Mucosa of stomach (tissue), 1 donor: ENCODE data around the gene FAM110A.

Experiments used
- H3K27me3 ChIP-seq: one replicate; pipeline ENCODE4 v1.7.0; 2013; ENCODE audit warnings: mild to moderate bottlenecking, low read length; ENCODE audit not compliant: control insufficient read depth, insufficient read depth
- H3K36me3 ChIP-seq: one replicate; pipeline ENCODE4 v1.7.0; 2013; ENCODE audit warnings: low read length; ENCODE audit not compliant: control insufficient read depth, insufficient read depth
- H3K4me1 ChIP-seq: one replicate; pipeline ENCODE4 v1.7.0; 2013; ENCODE audit warnings: mild to moderate bottlenecking, low read length; ENCODE audit not compliant: control insufficient read depth, insufficient read depth
- H3K4me3 ChIP-seq: one replicate; pipeline ENCODE4 v1.7.0; 2013; ENCODE audit warnings: low read length
- H3K9ac ChIP-seq: one replicate; pipeline ENCODE4 v1.7.0; 2013; ENCODE audit warnings: mild to moderate bottlenecking, low read length, moderate library complexity
- H3K9me3 ChIP-seq: one replicate; pipeline ENCODE4 v1.7.0; 2013; ENCODE audit warnings: mild to moderate bottlenecking, low read length, moderate library complexity; ENCODE audit not compliant: control insufficient read depth
- donor health status: Pancreatic carcinoma.

The FAM110A gene

GRCh38 chr20:815226-815625 lies 18.3 kb upstream of the FAM110A start:
- no peak overlapping the region for H3K4me3 ChIP-seq

GRCh38 chr20:815914-816606 lies 17.5 kb upstream of the FAM110A start:
- H3K4me3 ChIP-seq, result no peak overlapping the region
- H3K4me1 ChIP-seq, result no peaks in the 10 kb centered on the region
- H3K9me3 ChIP-seq, result no peaks in the 10 kb centered on the region
- no peak overlapping the region for H3K9ac ChIP-seq
- H3K27me3 ChIP-seq, result peaks cover 4% of the 10 kb centered on the region
- no peaks in the 10 kb centered on the region for H3K36me3 ChIP-seq

More at GRCh38 chr20:815226-815625, 18.3 kb upstream of the FAM110A start:
- H3K4me1 ChIP-seq, result no peaks in the 10 kb centered on the region
- peaks cover 4% of the 10 kb centered on the region for H3K27me3 ChIP-seq
- no peaks in the 10 kb centered on the region for H3K36me3 ChIP-seq
- H3K9ac ChIP-seq, result no peak overlapping the region
- no peaks in the 10 kb centered on the region for H3K9me3 ChIP-seq

- Histone ChIP-seq H3K36me3 (no peaks in the 10 kb centered on the region), H3K27me3 (peaks cover 4% of the 10 kb centered on the region), H3K9me3 (no peaks in the 10 kb centered on the region), H3K4me3 (no peak overlapping the region), H3K4me1 (peaks cover 3% of the 10 kb centered on the region), H3K9ac (no peak overlapping the region)
Measured at GRCh38 chr20:818001-818664, 15.4 kb upstream of the FAM110A start.

- Histone ChIP-seq H3K27me3 (peaks cover 4% of the 10 kb centered on the region), H3K36me3 (no peaks in the 10 kb centered on the region), H3K9me3 (no peaks in the 10 kb centered on the region), H3K4me3 (no peak overlapping the region), H3K9ac (no peak overlapping the region), H3K4me1 (peaks cover 7% of the 10 kb centered on the region)
Measured at GRCh38 chr20:819680-820322, 13.7 kb upstream of the FAM110A start.

GRCh38 chr20:820323-820953 lies 13.1 kb upstream of the FAM110A start:
- Histone ChIP-seq H3K27me3 (peaks cover 4% of the 10 kb centered on the region), H3K4me3 (no peak overlapping the region), H3K36me3 (no peaks in the 10 kb centered on the region), H3K9me3 (no peaks in the 10 kb centered on the region), H3K9ac (no peak overlapping the region), H3K4me1 (peaks cover 7% of the 10 kb centered on the region)

GRCh38 chr20:821046-821730 lies 12.3 kb upstream of the FAM110A start:
- no peaks in the 10 kb centered on the region for H3K36me3 ChIP-seq
- no peak overlapping the region for H3K9ac ChIP-seq
- peaks cover 7% of the 10 kb centered on the region for H3K4me1 ChIP-seq
- H3K27me3 ChIP-seq, result no peaks in the 10 kb centered on the region
- H3K4me3 ChIP-seq, result no peak overlapping the region
- H3K9me3 ChIP-seq, result no peaks in the 10 kb centered on the region

GRCh38 chr20:821731-822065 lies 11.8 kb upstream of the FAM110A start:
- Histone ChIP-seq H3K4me3 (no peak overlapping the region), H3K9ac (no peak overlapping the region), H3K27me3 (no peaks in the 10 kb centered on the region), H3K9me3 (no peaks in the 10 kb centered on the region), H3K4me1 (peaks cover 7% of the 10 kb centered on the region), H3K36me3 (no peaks in the 10 kb centered on the region)

GRCh38 chr20:822651-823573 lies 10.6 kb upstream of the FAM110A start:
- Histone ChIP-seq H3K27me3 (no peaks in the 10 kb centered on the region), H3K4me3 (no peak overlapping the region), H3K4me1 (peaks cover 7% of the 10 kb centered on the region), H3K9me3 (no peaks in the 10 kb centered on the region), H3K9ac (no peak overlapping the region), H3K36me3 (no peaks in the 10 kb centered on the region)

- Histone ChIP-seq H3K4me1 (peaks cover 7% of the 10 kb centered on the region), H3K9ac (no peak overlapping the region), H3K36me3 (no peaks in the 10 kb centered on the region), H3K27me3 (no peaks in the 10 kb centered on the region), H3K9me3 (no peaks in the 10 kb centered on the region), H3K4me3 (no peak overlapping the region)
Measured at GRCh38 chr20:823574-823902, 10.0 kb upstream of the FAM110A start.

- no peaks in the 10 kb centered on the region for H3K27me3 ChIP-seq
- H3K4me3 ChIP-seq, result no peak overlapping the region
- no peaks in the 10 kb centered on the region for H3K9me3 ChIP-seq
- no peak overlapping the region for H3K9ac ChIP-seq
- peaks cover 7% of the 10 kb centered on the region for H3K4me1 ChIP-seq
- no peaks in the 10 kb centered on the region for H3K36me3 ChIP-seq
Measured at GRCh38 chr20:824490-824889, 9.0 kb upstream of the FAM110A start.

GRCh38 chr20:824916-825315 lies 8.6 kb upstream of the FAM110A start:
- no peaks in the 10 kb centered on the region for H3K36me3 ChIP-seq
- H3K9me3 ChIP-seq, result no peaks in the 10 kb centered on the region
- no peak overlapping the region for H3K9ac ChIP-seq
- peaks cover 7% of the 10 kb centered on the region for H3K4me1 ChIP-seq
- no peaks in the 10 kb centered on the region for H3K27me3 ChIP-seq
- no peak overlapping the region for H3K4me3 ChIP-seq
